Activated naive CD4-positive, alpha-beta T cell treated with anti-CD3 and anti-CD28 coated beads, Interleukin-2, amount 10 ng/mL, durations not matched to agents 7 days and 5 days (primary cell): Measurements from ENCODE around the gene MBOAT2.
A peak's percentile ranks its signal among the peaks of the same experiment; 100 is the strongest.
"Not testable (repeated sequence)": the region's sequence is repeated elsewhere in the genome, so short reads cannot be mapped to it uniquely, and the experiment has no call there.

Source experiments
- CTCF ChIA-PET: fragments of 350-600 bp; sonication (Branson Sonifier 250); formaldehyde crosslinking; loops from one replicate; lab custom pipeline; 2021; ENCODE audit warnings: antibody characterized with exemption; lab: Charles Lee
- DNase-seq: peaks from one replicate; pipeline ENCODE4 v3.0.0-alpha.2; 2020
- H3K27ac Mint-ChIP-seq: one replicate; pipeline ENCODE4 v1.8.0; 2021; ENCODE audit warnings: mild to moderate bottlenecking, moderate library complexity, mixed read lengths
- H3K27me3 Mint-ChIP-seq: one replicate; pipeline ENCODE4 v1.8.0; 2021; ENCODE audit warnings: mild to moderate bottlenecking, mixed read lengths
- H3K36me3 Mint-ChIP-seq: one replicate; pipeline ENCODE4 v1.8.0; 2021; ENCODE audit warnings: mixed read lengths
- H3K4me1 Mint-ChIP-seq: one replicate; pipeline ENCODE4 v1.8.0; 2021; ENCODE audit warnings: mixed read lengths
- H3K4me3 Mint-ChIP-seq: one replicate; pipeline ENCODE4 v1.8.0; 2021; ENCODE audit warnings: mild to moderate bottlenecking, moderate library complexity, mixed read lengths
- H3K9me3 Mint-ChIP-seq: one replicate; pipeline ENCODE4 v1.8.0; 2021; ENCODE audit warnings: mixed read lengths

MBOAT2 gene

GRCh38 chr2:8974016-8974415, 29.5 kb downstream of the MBOAT2 start:
- no peaks in the 10 kb centered on the region for H3K27me3 Mint-ChIP-seq
- H3K4me3 Mint-ChIP-seq: no peak overlapping the region
- no peaks in the 10 kb centered on the region for H3K9me3 Mint-ChIP-seq
- no peak overlapping the region for H3K27ac Mint-ChIP-seq
- DNase-seq: no peak
- no peaks in the 10 kb centered on the region for H3K36me3 Mint-ChIP-seq
- CTCF ChIA-PET: no interaction called here
- H3K4me1 Mint-ChIP-seq: no peaks in the 10 kb centered on the region

- H3K27ac Mint-ChIP-seq, CTCF ChIA-PET, H3K36me3 Mint-ChIP-seq: not testable (repeated sequence)
These were observed 30.5 kb downstream of the MBOAT2 start for GRCh38 chr2:8973017-8973416.

GRCh38 chr2:8972535-8972934, 30.9 kb downstream of the MBOAT2 start:
- H3K4me3 Mint-ChIP-seq, H3K9me3 Mint-ChIP-seq, CTCF ChIA-PET, H3K36me3 Mint-ChIP-seq, H3K27me3 Mint-ChIP-seq, H3K27ac Mint-ChIP-seq, DNase-seq, H3K4me1 Mint-ChIP-seq: not testable (repeated sequence)

More at GRCh38 chr2:8973017-8973416, 30.5 kb downstream of the MBOAT2 start:
- H3K4me3 Mint-ChIP-seq, H3K4me1 Mint-ChIP-seq, DNase-seq, H3K9me3 Mint-ChIP-seq, H3K27me3 Mint-ChIP-seq: not testable (repeated sequence)

- H3K4me3 Mint-ChIP-seq, H3K27ac Mint-ChIP-seq, H3K36me3 Mint-ChIP-seq, DNase-seq, CTCF ChIA-PET, H3K27me3 Mint-ChIP-seq, H3K4me1 Mint-ChIP-seq, H3K9me3 Mint-ChIP-seq: not testable (repeated sequence)
These were observed 34.1 kb downstream of the MBOAT2 start for GRCh38 chr2:8969348-8969747.

- no peak overlapping the region for H3K4me3 Mint-ChIP-seq
- CTCF ChIA-PET: no interaction called here
- no peak for DNase-seq
- no peaks in the 10 kb centered on the region for H3K9me3 Mint-ChIP-seq
- no peaks in the 10 kb centered on the region for H3K4me1 Mint-ChIP-seq
- no peaks in the 10 kb centered on the region for H3K36me3 Mint-ChIP-seq
- no peak overlapping the region for H3K27ac Mint-ChIP-seq
- H3K27me3 Mint-ChIP-seq: peaks cover 5% of the 10 kb centered on the region
These were observed 37.2 kb downstream of the MBOAT2 start for GRCh38 chr2:8966123-8966908.

- Mint-ChIP-seq H3K27ac (no peak overlapping the region), H3K4me3 (no peak overlapping the region), H3K36me3 (no peaks in the 10 kb centered on the region), H3K9me3 (no peaks in the 10 kb centered on the region), H3K27me3 (peaks cover 5% of the 10 kb centered on the region), H3K4me1 (no peaks in the 10 kb centered on the region)
- no peak for DNase-seq
- CTCF ChIA-PET: no interaction called here
These were observed 38.1 kb downstream of the MBOAT2 start for GRCh38 chr2:8965216-8965969.

GRCh38 chr2:8962890-8963289, 40.6 kb downstream of the MBOAT2 start:
- Mint-ChIP-seq H3K4me1 (no peaks in the 10 kb centered on the region), H3K4me3 (no peak overlapping the region), H3K9me3 (no peaks in the 10 kb centered on the region), H3K36me3 (no peaks in the 10 kb centered on the region), H3K27ac (no peak overlapping the region), H3K27me3 (peaks cover 5% of the 10 kb centered on the region)
- CTCF ChIA-PET: no interaction called here
- no peak for DNase-seq

- Mint-ChIP-seq H3K4me3 (no peak overlapping the region), H3K27ac (no peak overlapping the region), H3K27me3 (peaks cover 8% of the 10 kb centered on the region), H3K4me1 (no peaks in the 10 kb centered on the region), H3K9me3 (peaks cover 17% of the 10 kb centered on the region), H3K36me3 (peaks cover 2% of the 10 kb centered on the region)
- DNase-seq: no peak
- CTCF ChIA-PET: no interaction called here
These were observed 45.9 kb downstream of the MBOAT2 start for GRCh38 chr2:8957628-8958027.

GRCh38 chr2:8956774-8957173, 46.7 kb downstream of the MBOAT2 start:
- Mint-ChIP-seq H3K27ac (no peak overlapping the region), H3K27me3 (peaks cover 8% of the 10 kb centered on the region), H3K36me3 (peaks cover 2% of the 10 kb centered on the region), H3K4me3 (no peak overlapping the region), H3K4me1 (no peaks in the 10 kb centered on the region), H3K9me3 (peaks cover 19% of the 10 kb centered on the region)
- CTCF ChIA-PET: no interaction called here
- DNase-seq: no peak

GRCh38 chr2:8954990-8955389, 48.5 kb downstream of the MBOAT2 start:
- peaks cover 19% of the 10 kb centered on the region for H3K9me3 Mint-ChIP-seq

GRCh38 chr2:8953525-8953924, 50.0 kb downstream of the MBOAT2 start:
- Mint-ChIP-seq H3K4me1 (no peaks in the 10 kb centered on the region), H3K27ac (no peak overlapping the region), H3K27me3 (peaks cover 4% of the 10 kb centered on the region), H3K36me3 (peaks cover 2% of the 10 kb centered on the region), H3K4me3 (no peak overlapping the region), H3K9me3 (peaks cover 19% of the 10 kb centered on the region)
- DNase-seq: no peak
- CTCF ChIA-PET: no interaction called here

More at GRCh38 chr2:8954990-8955389, 48.5 kb downstream of the MBOAT2 start:
- Mint-ChIP-seq H3K4me3 (no peak overlapping the region), H3K27ac (no peak overlapping the region), H3K36me3 (peaks cover 2% of the 10 kb centered on the region), H3K4me1 (no peaks in the 10 kb centered on the region), H3K27me3 (peaks cover 8% of the 10 kb centered on the region)
- no peak for DNase-seq
- CTCF ChIA-PET: no interaction called here

GRCh38 chr2:8939486-8940114, 63.9 kb downstream of the MBOAT2 start:
- no peaks in the 10 kb centered on the region for H3K36me3 Mint-ChIP-seq
- CTCF ChIA-PET: no interaction called here
- H3K27me3 Mint-ChIP-seq: no peaks in the 10 kb centered on the region
- H3K9me3 Mint-ChIP-seq: no peaks in the 10 kb centered on the region
- DNase-seq: no peak
- no peak overlapping the region for H3K4me3 Mint-ChIP-seq
- H3K27ac Mint-ChIP-seq: no peak overlapping the region
- peaks cover 2% of the 10 kb centered on the region for H3K4me1 Mint-ChIP-seq

- peaks cover 2% of the 10 kb centered on the region for H3K4me1 Mint-ChIP-seq
- no peak overlapping the region for H3K4me3 Mint-ChIP-seq
- CTCF ChIA-PET: no interaction called here
- H3K36me3 Mint-ChIP-seq: no peaks in the 10 kb centered on the region
- no peaks in the 10 kb centered on the region for H3K27me3 Mint-ChIP-seq
- peak overlapping the region; percentile 35 for H3K27ac Mint-ChIP-seq
- no peak for DNase-seq
- no peaks in the 10 kb centered on the region for H3K9me3 Mint-ChIP-seq
These were observed 65.1 kb downstream of the MBOAT2 start for GRCh38 chr2:8938384-8938783.

- no peak for DNase-seq
- no peaks in the 10 kb centered on the region for H3K36me3 Mint-ChIP-seq
- no peaks in the 10 kb centered on the region for H3K27me3 Mint-ChIP-seq
- H3K9me3 Mint-ChIP-seq: no peaks in the 10 kb centered on the region
- H3K27ac Mint-ChIP-seq: no peak overlapping the region
- H3K4me1 Mint-ChIP-seq: peaks cover 2% of the 10 kb centered on the region
- H3K4me3 Mint-ChIP-seq: no peak overlapping the region
- CTCF ChIA-PET: no interaction called here
These were observed 67.5 kb downstream of the MBOAT2 start for GRCh38 chr2:8935982-8936381.
